ENCODE data around the gene CXCL17. TPM values are rescaled to one million over a fixed set of nuclear protein-coding genes. Genes with fewer than 3 reads are reported as not detected.
"Not testable (repeated sequence)": the region's sequence is repeated elsewhere in the genome, so short reads cannot be mapped to it uniquely, and the experiment has no call there.

CXCL17 gene, protein sequence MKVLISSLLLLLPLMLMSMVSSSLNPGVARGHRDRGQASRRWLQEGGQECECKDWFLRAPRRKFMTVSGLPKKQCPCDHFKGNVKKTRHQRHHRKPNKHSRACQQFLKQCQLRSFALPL
- polyA plus RNA-seq (2013, experiment 1 of 2), result not detected
- not detected for polyA plus RNA-seq (2013, experiment 2 of 2)

DNA sequence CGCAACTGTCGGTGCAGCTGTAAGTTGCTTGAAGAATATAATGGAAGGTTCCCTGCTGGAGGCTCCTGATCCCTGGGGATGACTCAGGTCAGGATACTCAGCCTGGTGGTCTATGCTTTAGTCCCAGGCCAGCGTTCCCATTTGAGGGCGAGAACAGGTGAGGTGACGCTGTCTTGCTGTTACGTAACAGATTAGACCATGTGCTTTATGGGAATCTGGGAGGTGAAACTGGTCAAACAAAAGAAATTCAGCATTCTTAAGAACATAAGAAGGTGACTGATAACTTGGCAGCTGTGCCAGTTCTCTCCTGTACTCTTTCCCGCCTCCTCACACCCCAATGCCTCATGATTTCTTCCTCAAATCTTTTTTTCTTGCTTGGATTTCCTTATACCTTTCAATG lies at the start of gene CXCL17:
Gene CXCL17, minus strand, starts transcription at position 114 of the 400 bp plus-strand sequence. CDS start 114 bp downstream, outside the sequence.
- H3K9me3 ChIP-seq (ENCODE audit: control insufficient read depth, low read length), result no peaks in the 10 kb centered on the region
- no peak within 1 kb of the TSS for H3K4me3 ChIP-seq (ENCODE audit: extremely low read depth, insufficient read depth, low read length, poor library complexity, severe bottlenecking)
- H3K4me1 ChIP-seq (ENCODE audit: control insufficient read depth, insufficient read depth, low read length, poor library complexity, severe bottlenecking), result no peaks in the 10 kb centered on the region
- H3K27ac ChIP-seq (ENCODE audit: low read depth, low read length, severe bottlenecking), result no peak within 1 kb of the TSS
- H3K36me3 ChIP-seq (ENCODE audit: control insufficient read depth, insufficient read depth, low read length), result no peaks in the 10 kb centered on the region
- 94% methylated on average over 7 of the region's 7 CpGs for WGBS, 2 experiments (ENCODE audit: insufficient coverage in 2 of 2)

GRCh38 chr19:42488783-42489521 lies 46.2 kb upstream of the CXCL17 start:
- peaks cover 9% of the 10 kb centered on the region for H3K4me1 ChIP-seq (ENCODE audit: control insufficient read depth, insufficient read depth, low read length, poor library complexity, severe bottlenecking)
- H3K27ac ChIP-seq (ENCODE audit: low read depth, low read length, severe bottlenecking), result peak overlapping the region; percentile 23
- 88 to 93% methylated on average over 2 to 3 of the region's 6 CpGs for WGBS, 2 experiments (ENCODE audit: insufficient coverage in 2 of 2)
- no peak overlapping the region for H3K4me3 ChIP-seq (ENCODE audit: extremely low read depth, insufficient read depth, low read length, poor library complexity, severe bottlenecking)
- no peaks in the 10 kb centered on the region for H3K36me3 ChIP-seq (ENCODE audit: control insufficient read depth, insufficient read depth, low read length)
- no peaks in the 10 kb centered on the region for H3K9me3 ChIP-seq (ENCODE audit: control insufficient read depth, low read length)

GRCh38 chr19:42487798-42488178 lies 45.0 kb upstream of the CXCL17 start:
- 94% methylated on average over 2 of the region's 3 CpGs; no CpG with 5 or more reads in 1 of the 2 experiments for WGBS, 2 experiments (ENCODE audit: insufficient coverage in 2 of 2)
- Histone ChIP-seq H3K36me3 (ENCODE audit: control insufficient read depth, insufficient read depth, low read length) (no peaks in the 10 kb centered on the region), H3K4me3 (ENCODE audit: extremely low read depth, insufficient read depth, low read length, poor library complexity, severe bottlenecking) (no peak overlapping the region), H3K9me3 (ENCODE audit: control insufficient read depth, low read length) (no peaks in the 10 kb centered on the region), H3K4me1 (ENCODE audit: control insufficient read depth, insufficient read depth, low read length, poor library complexity, severe bottlenecking) (peaks cover 9% of the 10 kb centered on the region), H3K27ac (ENCODE audit: low read depth, low read length, severe bottlenecking) (no peak overlapping the region)

- Histone ChIP-seq H3K9me3 (ENCODE audit: control insufficient read depth, low read length) (no peaks in the 10 kb centered on the region), H3K36me3 (ENCODE audit: control insufficient read depth, insufficient read depth, low read length) (no peaks in the 10 kb centered on the region), H3K4me3 (ENCODE audit: extremely low read depth, insufficient read depth, low read length, poor library complexity, severe bottlenecking) (no peak overlapping the region), H3K27ac (ENCODE audit: low read depth, low read length, severe bottlenecking) (no peak overlapping the region), H3K4me1 (ENCODE audit: control insufficient read depth, insufficient read depth, low read length, poor library complexity, severe bottlenecking) (peaks cover 9% of the 10 kb centered on the region)
- WGBS, 2 experiments (ENCODE audit: insufficient coverage in 2 of 2), result 83 to 100% methylated on average over 1 to 2 of the region's 3 CpGs
Measured at GRCh38 chr19:42487032-42487797, 44.5 kb upstream of the CXCL17 start.

- H3K36me3 ChIP-seq (ENCODE audit: control insufficient read depth, insufficient read depth, low read length); H3K4me3 ChIP-seq (ENCODE audit: extremely low read depth, insufficient read depth, low read length, poor library complexity, severe bottlenecking); H3K27ac ChIP-seq (ENCODE audit: low read depth, low read length, severe bottlenecking); H3K9me3 ChIP-seq (ENCODE audit: control insufficient read depth, low read length): not testable (repeated sequence)
- WGBS, 2 experiments (ENCODE audit: insufficient coverage in 2 of 2), result 98 to 100% methylated on average over 2 to 4 of the region's 4 CpGs
- H3K4me1 ChIP-seq (ENCODE audit: control insufficient read depth, insufficient read depth, low read length, poor library complexity, severe bottlenecking), result peaks cover 21% of the 10 kb centered on the region
Measured at GRCh38 chr19:42485036-42485435, 42.3 kb upstream of the CXCL17 start.

GRCh38 chr19:42480335-42481095 lies 37.8 kb upstream of the CXCL17 start:
- peaks cover 18% of the 10 kb centered on the region for H3K4me1 ChIP-seq (ENCODE audit: control insufficient read depth, insufficient read depth, low read length, poor library complexity, severe bottlenecking)
- H3K27ac ChIP-seq (ENCODE audit: low read depth, low read length, severe bottlenecking), result peak overlapping the region; percentile 47
- 60 to 69% methylated on average over 3 to 4 of the region's 7 CpGs for WGBS, 2 experiments (ENCODE audit: insufficient coverage in 2 of 2)
- no peaks in the 10 kb centered on the region for H3K9me3 ChIP-seq (ENCODE audit: control insufficient read depth, low read length)
- no peaks in the 10 kb centered on the region for H3K36me3 ChIP-seq (ENCODE audit: control insufficient read depth, insufficient read depth, low read length)
- H3K4me3 ChIP-seq (ENCODE audit: extremely low read depth, insufficient read depth, low read length, poor library complexity, severe bottlenecking), result no peak overlapping the region

- Histone ChIP-seq H3K27ac (ENCODE audit: low read depth, low read length, severe bottlenecking) (no peak overlapping the region), H3K4me3 (ENCODE audit: extremely low read depth, insufficient read depth, low read length, poor library complexity, severe bottlenecking) (no peak overlapping the region), H3K9me3 (ENCODE audit: control insufficient read depth, low read length) (no peaks in the 10 kb centered on the region), H3K36me3 (ENCODE audit: control insufficient read depth, insufficient read depth, low read length) (no peaks in the 10 kb centered on the region), H3K4me1 (ENCODE audit: control insufficient read depth, insufficient read depth, low read length, poor library complexity, severe bottlenecking) (peaks cover 18% of the 10 kb centered on the region)
- WGBS, 2 experiments (ENCODE audit: insufficient coverage in 2 of 2), result 93 to 96% methylated on average over 7 of the region's 9 CpGs
Measured at GRCh38 chr19:42479736-42480135, 37.0 kb upstream of the CXCL17 start.

DNA sequence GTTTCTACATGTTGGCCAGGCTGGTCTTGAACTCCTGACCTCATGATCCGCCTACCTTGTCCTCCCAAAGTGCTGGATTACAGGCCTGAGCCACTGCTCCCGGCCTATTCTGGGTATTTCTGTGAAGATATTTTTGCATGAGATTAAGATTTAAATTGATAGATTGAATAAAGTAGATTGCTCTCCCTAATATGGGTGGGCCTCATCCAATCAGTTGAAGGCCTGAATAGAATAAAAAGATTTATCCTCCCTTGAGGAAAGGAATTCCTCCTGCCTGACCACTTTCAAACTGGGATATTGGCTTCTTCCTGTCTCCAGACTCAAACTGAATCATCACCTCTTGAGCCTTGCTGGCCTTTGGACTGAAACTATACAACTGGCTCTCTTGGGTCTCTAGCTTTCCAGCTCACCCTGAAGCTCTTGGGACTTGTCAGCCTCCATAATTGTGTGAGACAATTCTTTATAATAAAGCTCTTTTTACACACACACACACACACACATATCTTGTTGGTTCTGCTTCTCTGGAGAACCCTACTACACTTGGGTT lies 36.1 kb upstream of the CXCL17 start:
- WGBS, 2 experiments (ENCODE audit: insufficient coverage in 2 of 2), result 94 to 100% methylated on average over 1 to 2 of the region's 2 CpGs

DNA sequence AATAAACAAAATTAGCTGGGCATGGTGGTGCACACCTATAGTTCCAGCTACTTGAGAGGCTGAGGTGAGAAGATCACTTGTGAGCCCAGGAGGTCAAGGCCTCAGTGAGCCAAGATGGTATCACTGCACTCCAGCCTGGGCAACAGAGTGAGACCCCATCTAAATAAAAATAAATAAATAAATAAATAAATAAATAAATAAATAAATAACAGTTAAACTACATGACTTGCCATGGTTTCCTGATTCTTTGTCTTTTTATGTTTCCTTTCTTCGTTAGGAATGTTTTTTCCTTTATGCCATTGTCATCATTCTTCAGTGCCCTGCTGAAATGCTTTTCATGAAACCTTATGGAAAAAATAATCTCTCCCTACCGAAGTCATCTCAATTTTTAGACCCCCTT lies 35.2 kb upstream of the CXCL17 start:
- H3K27ac ChIP-seq (ENCODE audit: low read depth, low read length, severe bottlenecking), result no peak overlapping the region
- H3K4me1 ChIP-seq (ENCODE audit: control insufficient read depth, insufficient read depth, low read length, poor library complexity, severe bottlenecking), result peaks cover 21% of the 10 kb centered on the region
- H3K4me3 ChIP-seq (ENCODE audit: extremely low read depth, insufficient read depth, low read length, poor library complexity, severe bottlenecking), result no peak overlapping the region
- H3K36me3 ChIP-seq (ENCODE audit: control insufficient read depth, insufficient read depth, low read length), result no peaks in the 10 kb centered on the region
- H3K9me3 ChIP-seq (ENCODE audit: control insufficient read depth, low read length), result no peaks in the 10 kb centered on the region
- WGBS, 2 experiments (ENCODE audit: insufficient coverage in 2 of 2), result no CpG with 5 or more reads among the region's 2 CpGs

More for the DNA sequence above, 36.1 kb upstream of the CXCL17 start:
- Histone ChIP-seq H3K4me3 (ENCODE audit: extremely low read depth, insufficient read depth, low read length, poor library complexity, severe bottlenecking) (no peak overlapping the region), H3K9me3 (ENCODE audit: control insufficient read depth, low read length) (no peaks in the 10 kb centered on the region), H3K4me1 (ENCODE audit: control insufficient read depth, insufficient read depth, low read length, poor library complexity, severe bottlenecking) (peaks cover 18% of the 10 kb centered on the region), H3K27ac (ENCODE audit: low read depth, low read length, severe bottlenecking) (no peak overlapping the region), H3K36me3 (ENCODE audit: control insufficient read depth, insufficient read depth, low read length) (no peaks in the 10 kb centered on the region)

- Histone ChIP-seq H3K4me3 (ENCODE audit: extremely low read depth, insufficient read depth, low read length, poor library complexity, severe bottlenecking) (no peak overlapping the region), H3K9me3 (ENCODE audit: control insufficient read depth, low read length) (no peaks in the 10 kb centered on the region), H3K36me3 (ENCODE audit: control insufficient read depth, insufficient read depth, low read length) (no peaks in the 10 kb centered on the region), H3K4me1 (ENCODE audit: control insufficient read depth, insufficient read depth, low read length, poor library complexity, severe bottlenecking) (peaks cover 21% of the 10 kb centered on the region), H3K27ac (ENCODE audit: low read depth, low read length, severe bottlenecking) (no peak overlapping the region)
- WGBS, 2 experiments (ENCODE audit: insufficient coverage in 2 of 2), result no CpG with 5 or more reads among the region's 2 CpGs
Measured at GRCh38 chr19:42477117-42477516, 34.4 kb upstream of the CXCL17 start.

Data from mesodermal cell (in vitro differentiated cells).